PFSK-1 (cell line): ENCODE results near the gene CPSF7.

Experiments
- FOXP2 ChIP-seq: optimal IDR thresholded peaks from 2 replicates; pipeline ENCODE3; 2011; ENCODE audit warnings: borderline replicate concordance, control low read depth, inconsistent platforms; ENCODE audit not compliant: insufficient read depth; ENCODE audit errors: extremely low read length, extremely low read depth
- POLR2AphosphoS5 ChIP-seq: IDR thresholded peaks from 2 replicates; pipeline ENCODE4 v1.6.1; 2012; ENCODE audit warnings: low read depth, mild to moderate bottlenecking, control low read depth, low read length, moderate library complexity
- SIN3A ChIP-seq: IDR thresholded peaks from 2 replicates; pipeline ENCODE4 v1.6.1; 2012; ENCODE audit warnings: mild to moderate bottlenecking, low read length, moderate library complexity, borderline replicate concordance; ENCODE audit not compliant: insufficient read depth
- TAF1 ChIP-seq: IDR thresholded peaks from 2 replicates; pipeline ENCODE4 v1.6.1; 2012; ENCODE audit warnings: low read length, control low read depth, borderline replicate concordance; ENCODE audit not compliant: insufficient read depth
- TF ChIP-seq, protein P1 (sequence below), 2 experiments: IDR thresholded peaks; 2 replicates each; pipeline versions ENCODE4 v1.6.1 to v1.8.0; 2011 to 2012; ENCODE audit warnings: low read depth in 2 of 2, low read length in 2 of 2, control low read depth in 1 of 2, inconsistent platforms in 1 of 2, mild to moderate bottlenecking in 1 of 2, moderate library complexity in 1 of 2; ENCODE audit not compliant: insufficient read depth in 1 of 2

CPSF7 gene

DNA sequence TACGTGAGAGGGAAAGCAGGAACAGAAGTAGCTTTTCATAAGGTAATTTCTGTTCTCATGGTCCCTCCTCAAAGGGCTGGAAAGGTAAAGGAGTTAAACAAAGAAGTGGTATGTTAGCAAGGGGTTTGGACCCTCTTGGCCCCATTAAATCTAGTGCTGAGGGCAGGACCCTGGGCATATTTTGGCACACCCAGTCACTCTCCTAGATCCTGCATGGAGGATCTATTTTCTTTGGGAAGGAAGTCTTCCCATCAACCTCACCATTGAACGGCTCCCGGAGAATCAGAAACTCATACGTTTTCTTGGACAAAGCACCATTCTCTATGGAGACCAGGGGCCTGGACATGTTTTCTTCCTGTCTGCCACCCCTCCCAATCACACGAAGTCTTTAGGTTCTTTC is 25.7 kb downstream of the CPSF7 start:
- TF ChIP-seq SIN3A: no peak

DNA sequence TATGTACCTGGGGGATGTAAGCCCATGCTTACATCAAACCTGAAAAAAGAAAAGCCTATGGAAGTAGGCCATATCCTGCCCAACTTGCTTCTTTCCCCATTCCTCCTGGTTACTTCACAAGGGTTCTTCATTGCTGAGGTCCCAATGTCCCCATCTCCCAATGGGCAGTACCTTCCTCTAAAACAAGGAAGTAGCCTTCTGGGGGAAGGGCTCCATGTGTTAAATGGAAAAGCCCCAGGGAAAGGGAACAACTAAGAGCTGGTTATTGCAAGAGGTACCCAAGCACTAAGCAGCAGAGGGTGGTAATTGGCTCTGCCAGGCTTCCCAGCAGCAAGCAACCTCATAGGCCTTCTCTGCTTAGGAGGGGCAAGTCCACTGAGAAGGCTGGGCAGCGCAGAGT is 26.1 kb downstream of the CPSF7 start:
- TF ChIP-seq POLR2AphosphoS5 (no peak), TAF1 (no peak), FOXP2 (no peak), SIN3A (no peak)
- TF ChIP-seq, protein P1, sequence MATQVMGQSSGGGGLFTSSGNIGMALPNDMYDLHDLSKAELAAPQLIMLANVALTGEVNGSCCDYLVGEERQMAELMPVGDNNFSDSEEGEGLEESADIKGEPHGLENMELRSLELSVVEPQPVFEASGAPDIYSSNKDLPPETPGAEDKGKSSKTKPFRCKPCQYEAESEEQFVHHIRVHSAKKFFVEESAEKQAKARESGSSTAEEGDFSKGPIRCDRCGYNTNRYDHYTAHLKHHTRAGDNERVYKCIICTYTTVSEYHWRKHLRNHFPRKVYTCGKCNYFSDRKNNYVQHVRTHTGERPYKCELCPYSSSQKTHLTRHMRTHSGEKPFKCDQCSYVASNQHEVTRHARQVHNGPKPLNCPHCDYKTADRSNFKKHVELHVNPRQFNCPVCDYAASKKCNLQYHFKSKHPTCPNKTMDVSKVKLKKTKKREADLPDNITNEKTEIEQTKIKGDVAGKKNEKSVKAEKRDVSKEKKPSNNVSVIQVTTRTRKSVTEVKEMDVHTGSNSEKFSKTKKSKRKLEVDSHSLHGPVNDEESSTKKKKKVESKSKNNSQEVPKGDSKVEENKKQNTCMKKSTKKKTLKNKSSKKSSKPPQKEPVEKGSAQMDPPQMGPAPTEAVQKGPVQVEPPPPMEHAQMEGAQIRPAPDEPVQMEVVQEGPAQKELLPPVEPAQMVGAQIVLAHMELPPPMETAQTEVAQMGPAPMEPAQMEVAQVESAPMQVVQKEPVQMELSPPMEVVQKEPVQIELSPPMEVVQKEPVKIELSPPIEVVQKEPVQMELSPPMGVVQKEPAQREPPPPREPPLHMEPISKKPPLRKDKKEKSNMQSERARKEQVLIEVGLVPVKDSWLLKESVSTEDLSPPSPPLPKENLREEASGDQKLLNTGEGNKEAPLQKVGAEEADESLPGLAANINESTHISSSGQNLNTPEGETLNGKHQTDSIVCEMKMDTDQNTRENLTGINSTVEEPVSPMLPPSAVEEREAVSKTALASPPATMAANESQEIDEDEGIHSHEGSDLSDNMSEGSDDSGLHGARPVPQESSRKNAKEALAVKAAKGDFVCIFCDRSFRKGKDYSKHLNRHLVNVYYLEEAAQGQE (IDR thresholded peaks at IDR 0.05; ENCODE audit: insufficient read depth in 1 of 2, low read depth in 2 of 2, low read length in 2 of 2): no peak

DNA sequence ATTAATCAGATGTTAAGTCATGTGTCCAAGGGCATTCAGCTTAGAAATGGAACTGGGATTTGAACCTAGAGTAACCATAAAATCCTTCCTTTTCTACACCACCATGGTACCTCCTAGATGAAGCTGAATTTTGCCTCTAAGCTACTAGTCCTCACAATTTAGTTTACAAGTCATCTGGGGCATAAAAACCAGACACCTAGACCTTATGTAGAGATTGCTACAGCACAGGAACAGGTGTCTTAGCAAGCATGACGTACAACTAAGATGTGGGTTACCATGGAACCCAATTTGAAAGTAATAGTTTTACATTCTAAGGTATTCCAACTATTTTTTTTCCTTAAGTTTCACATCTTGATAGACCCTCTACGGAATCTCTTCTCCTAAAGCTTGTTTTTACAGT is 28.2 kb downstream of the CPSF7 start:
- TF ChIP-seq TAF1 (no peak), FOXP2 (no peak), POLR2AphosphoS5 (peak; percentile 59), SIN3A (no peak)
- TF ChIP-seq, protein P1 (IDR thresholded peaks at IDR 0.05; ENCODE audit: insufficient read depth in 1 of 2, low read depth in 2 of 2, low read length in 2 of 2): no peak

DNA sequence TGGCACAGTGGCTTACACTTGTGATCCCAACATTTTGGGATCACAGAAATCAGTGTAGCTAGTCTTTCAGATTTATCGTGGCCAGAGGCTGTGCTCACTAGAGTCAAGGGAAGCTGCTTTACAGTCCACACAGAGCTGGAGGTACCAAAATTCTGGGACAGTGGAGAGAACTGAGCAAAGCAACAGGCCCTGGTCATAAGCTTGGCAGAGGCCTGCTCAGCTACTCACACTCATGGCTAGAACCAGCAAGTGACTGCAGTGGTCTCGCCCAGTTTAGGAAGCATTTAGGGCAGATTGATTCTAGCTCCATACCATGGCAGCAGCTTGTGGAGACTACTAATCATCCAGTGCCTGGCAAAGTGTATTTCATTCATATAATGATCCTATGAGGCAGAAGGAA is 28.6 kb downstream of the CPSF7 start:
- TF ChIP-seq TAF1: no peak
- TF ChIP-seq FOXP2: no peak
- TF ChIP-seq, protein P1 (IDR thresholded peaks at IDR 0.05; ENCODE audit: insufficient read depth in 1 of 2, low read depth in 2 of 2, low read length in 2 of 2): no peak
- TF ChIP-seq SIN3A: no peak
- TF ChIP-seq POLR2AphosphoS5: no peak; the same call in 1 of the 2 replicates

DNA sequence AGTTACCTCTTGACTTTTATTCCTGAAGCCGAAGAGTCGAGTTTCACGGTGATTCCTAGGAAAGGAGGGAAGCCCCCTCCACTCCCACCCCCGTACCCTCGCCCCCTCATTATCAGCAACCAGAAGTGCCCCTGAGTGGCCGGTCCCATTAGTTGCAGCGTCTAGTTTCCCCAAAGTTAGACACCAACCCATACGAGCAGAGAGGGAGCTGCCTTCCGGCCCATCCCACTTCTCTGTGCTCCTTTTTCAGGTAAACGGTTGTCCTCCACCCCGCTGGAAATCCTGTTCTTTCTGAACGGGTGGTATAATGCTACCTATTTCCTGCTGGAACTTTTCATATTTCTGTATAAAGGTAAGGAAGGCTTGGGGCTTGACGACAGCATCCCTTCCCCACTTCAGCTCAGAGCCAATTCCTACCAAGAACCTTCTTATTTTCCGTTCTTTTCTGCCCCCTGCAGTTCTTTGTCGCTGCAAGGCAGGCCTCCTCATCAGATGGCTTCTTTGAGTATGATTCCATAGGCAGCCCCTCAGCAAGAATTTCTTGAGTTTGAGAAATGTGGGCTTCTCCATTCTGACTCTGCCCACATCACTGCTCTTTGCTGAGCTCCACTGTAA is 36.7 kb downstream of the CPSF7 start:
- TF ChIP-seq, protein P1 (IDR thresholded peaks at IDR 0.05; ENCODE audit: insufficient read depth in 1 of 2, low read depth in 2 of 2, low read length in 2 of 2): no peak
- TF ChIP-seq POLR2AphosphoS5: no peak
- no peak for TF ChIP-seq SIN3A
